SH-SY5Y (cell line): ENCODE data around the gene CHD9.

Experiments used
- GATA2 ChIP-seq: IDR thresholded peaks from 2 replicates; pipeline ENCODE4 v1.6.1; 2011; ENCODE audit warnings: mild to moderate bottlenecking, low read depth, low read length
- GATA3 ChIP-seq: IDR thresholded peaks from 2 replicates; pipeline ENCODE4 v1.6.1; 2011; ENCODE audit warnings: low read depth, mild to moderate bottlenecking, low read length, moderate library complexity

DNA sequence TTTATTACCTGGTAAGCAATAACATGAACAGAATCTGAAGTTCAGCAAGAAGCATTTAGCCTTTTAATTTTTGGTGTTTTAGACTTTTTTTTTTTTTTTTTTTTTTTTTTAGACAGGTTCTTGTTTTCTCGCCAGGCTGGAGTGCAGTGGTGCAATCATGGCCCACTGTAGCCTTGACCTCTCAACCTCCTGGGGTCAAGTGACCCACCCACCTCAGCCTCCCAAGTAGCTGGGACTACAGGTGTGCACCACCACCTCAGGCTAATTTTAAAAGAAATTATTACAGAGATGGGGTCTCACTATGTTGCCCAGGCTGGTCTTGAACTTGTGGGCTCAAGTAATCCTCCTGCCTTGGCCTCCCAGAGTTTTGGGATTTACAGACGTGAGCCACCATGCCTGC is 206.5 kb downstream of the CHD9 start:
- no peak for TF ChIP-seq GATA2
- no peak for TF ChIP-seq GATA3
